Tibial artery (tissue), 4 donors: ENCODE data around the gene BAG5.

Experiments
- DNase-seq, 2 donors: peaks; one replicate each; pipeline ENCODE4 v3.0.0-alpha.2; 2019
- H3K27ac ChIP-seq, 2 donors: fragments of 200-600 bp; sonication (generic) in 1 of 2; 1 replicate in 1 of 2; 2 replicates in 1 of 2; pipeline ENCODE4 v1.5.1; 2018 to 2019; ENCODE audit warnings: mild to moderate bottlenecking in 1 of 2
- H3K27me3 ChIP-seq, 2 donors: fragments of 200-600 bp; sonication (generic) in 1 of 2; one replicate each; pipeline versions ENCODE4 v1.5.1 to v1.6.0; 2016 to 2019
- H3K36me3 ChIP-seq, 3 donors: fragments of 200-600 bp; sonication (generic) in 2 of 3; one replicate each; pipeline ENCODE4 v1.5.1; 2016 to 2019; ENCODE audit warnings: mild to moderate bottlenecking in 2 of 3
- H3K4me1 ChIP-seq, 4 donors: fragments of 200-600 bp; sonication (generic) in 2 of 4; 1 replicate in 3 of 4; 2 replicates in 1 of 4; pipeline ENCODE4 v1.5.1; 2016 to 2019
- H3K4me3 ChIP-seq, 2 donors: fragments of 200-600 bp; sonication (generic) in 1 of 2; 1 replicate in 1 of 2; 2 replicates in 1 of 2; pipeline ENCODE4 v1.5.1; 2018 to 2019; ENCODE audit warnings: mild to moderate bottlenecking in 2 of 2
- H3K9me3 ChIP-seq, 3 donors: fragments of 200-600 bp; sonication (generic) in 1 of 3; one replicate each; pipeline ENCODE4 v1.5.1; 2016 to 2019
- CTCF ChIP-seq, 2 experiments: fragments of 200-600 bp in 1 of 2; fragments of 450-650 bp in 1 of 2; IDR thresholded peaks; one replicate each; pipeline ENCODE4 v1.5.1; 2017 to 2019; ENCODE audit warnings: antibody characterized with exemption in 2 of 2, mild to moderate bottlenecking in 1 of 2, moderate library complexity in 1 of 2
- intact Hi-C: fragments of 100-400 bp; cut with DNase I; formaldehyde crosslinking; loops from one replicate; pipeline ENCODE4 v1.15.0; 2023; ENCODE audit warnings: low total_unique reads

The BAG5 gene

GRCh38 chr14:103584326-103584915 is 22.0 kb upstream of the BAG5 start:
- TF ChIP-seq CTCF (IDR thresholded peaks at IDR 0.05): no peak
- H3K27ac ChIP-seq: no peak overlapping the region
- peaks cover 16 to 48% (median 27%) of the 10 kb centered on the region in 3 donors for H3K36me3 ChIP-seq
- no peak for DNase-seq
- H3K4me3 ChIP-seq: no peak overlapping the region
- no peaks in the 10 kb centered on the region for H3K9me3 ChIP-seq
- H3K27me3 ChIP-seq: no peaks in the 10 kb centered on the region
- H3K4me1 ChIP-seq: no peaks in the 10 kb centered on the region
- intact Hi-C loops: no loop called here

DNA sequence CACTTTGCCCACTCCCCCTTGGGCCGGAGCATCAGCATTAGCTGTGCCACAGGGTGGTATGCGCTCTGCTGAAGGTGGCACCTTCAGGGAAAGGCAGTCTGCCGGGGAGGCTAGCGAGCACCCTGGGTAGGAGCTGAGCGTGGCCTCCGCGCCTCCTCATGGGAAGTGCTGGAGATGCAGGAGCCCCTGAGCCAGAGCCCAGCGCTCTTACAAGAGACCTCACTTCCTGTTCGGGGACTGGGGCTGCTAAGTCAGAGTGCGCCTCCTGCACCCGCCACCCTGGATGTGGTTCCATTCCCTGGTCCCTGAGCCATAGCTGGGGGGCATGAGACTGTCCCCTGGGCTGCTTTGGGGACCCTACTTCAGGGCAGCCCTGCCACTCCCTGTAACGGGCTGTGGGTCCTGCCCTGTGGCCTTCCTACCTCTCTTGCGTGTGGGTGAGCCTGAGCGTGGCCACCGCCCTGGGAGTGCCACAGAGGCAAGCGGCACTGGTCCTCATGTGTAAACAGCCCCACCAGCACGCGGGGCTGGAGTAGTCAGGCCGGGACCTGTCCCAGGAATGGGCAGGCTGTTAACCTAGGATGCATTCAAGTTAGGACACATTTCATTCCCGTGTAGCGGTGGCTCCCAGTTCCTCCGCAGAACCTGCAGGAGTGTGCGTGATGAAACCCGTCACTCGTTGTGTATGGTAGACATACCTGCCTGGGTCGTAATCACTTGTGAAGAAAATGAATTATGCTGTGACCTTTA is 19.7 kb upstream of the BAG5 start:
- Histone ChIP-seq H3K9me3 (no peaks in the 10 kb centered on the region), H3K4me3 (no peak overlapping the region), H3K36me3 (peaks cover 16 to 50% (median 21%) of the 10 kb centered on the region in 3 donors), H3K4me1 (peaks cover 0 to 2% (median 1%) of the 10 kb centered on the region in 4 donors), H3K27me3 (no peaks in the 10 kb centered on the region), H3K27ac (no peak overlapping the region)
- no peak for DNase-seq
- TF ChIP-seq CTCF (IDR thresholded peaks at IDR 0.05): no peak
- intact Hi-C loops: no loop called here

DNA sequence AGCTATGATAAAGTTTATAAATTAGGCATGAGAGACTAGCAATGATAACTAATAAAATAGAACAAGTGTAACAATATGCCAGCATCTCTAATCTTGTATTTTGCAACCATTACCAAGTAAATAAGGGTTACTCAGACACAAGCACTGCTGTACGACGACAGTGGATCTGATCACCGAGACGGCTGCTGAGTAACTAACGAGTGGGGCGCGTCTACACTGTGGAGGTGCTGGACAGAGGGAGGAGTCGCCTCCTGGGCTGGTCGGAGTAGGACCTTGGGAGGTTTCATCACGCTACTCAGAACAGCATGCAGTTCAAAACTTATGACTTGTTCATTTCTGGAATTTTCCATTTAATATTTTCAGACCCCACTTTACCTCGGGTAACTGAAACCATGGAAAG is 18.7 kb upstream of the BAG5 start:
- Histone ChIP-seq H3K9me3 (no peaks in the 10 kb centered on the region), H3K4me3 (no peak overlapping the region), H3K4me1 (peaks cover 0 to 11% (median 10%) of the 10 kb centered on the region in 4 donors), H3K27ac (no peak overlapping the region), H3K36me3 (peaks cover 16 to 50% (median 21%) of the 10 kb centered on the region in 3 donors), H3K27me3 (no peaks in the 10 kb centered on the region)
- no peak for TF ChIP-seq CTCF (IDR thresholded peaks at IDR 0.05)
- DNase-seq: no peak
- intact Hi-C loops: no loop called here

DNA sequence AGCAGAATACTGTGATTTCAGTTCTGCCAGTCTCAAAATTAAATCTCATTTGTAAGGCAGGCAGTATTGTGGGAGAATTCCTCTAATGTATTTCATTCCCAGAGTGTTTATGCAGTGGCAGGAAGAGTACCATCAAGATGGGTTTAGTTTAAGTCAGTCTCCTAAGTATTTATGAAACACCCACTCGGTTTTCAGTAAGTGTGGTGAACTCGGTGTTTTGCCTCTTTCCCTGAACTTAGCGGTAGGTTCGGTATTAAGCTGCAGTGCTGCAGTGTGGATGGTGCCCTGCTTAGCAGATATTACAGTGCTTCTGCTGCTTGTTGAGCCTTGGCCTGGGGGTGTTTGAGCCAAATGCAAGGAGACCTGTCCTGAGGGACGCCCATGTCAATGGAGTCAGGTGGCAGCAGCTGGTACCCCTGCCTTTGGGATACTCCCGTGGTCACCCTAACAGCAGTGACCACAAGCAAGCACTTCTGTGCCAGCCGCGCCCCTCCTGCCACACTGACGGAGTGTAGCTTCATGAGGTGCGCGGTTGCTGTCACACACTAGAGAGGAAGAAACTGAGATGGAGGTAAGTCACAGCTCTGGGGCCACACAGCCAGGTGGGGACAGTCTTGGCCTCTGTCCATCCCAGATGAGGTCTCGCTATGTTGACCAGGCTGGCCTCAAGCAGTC is 16.1 kb upstream of the BAG5 start:
- H3K27ac ChIP-seq: no peak overlapping the region
- H3K27me3 ChIP-seq: no peaks in the 10 kb centered on the region
- no peaks in the 10 kb centered on the region for H3K9me3 ChIP-seq
- no peak overlapping the region for H3K4me3 ChIP-seq
- no peak for TF ChIP-seq CTCF (IDR thresholded peaks at IDR 0.05)
- H3K36me3 ChIP-seq: peaks cover 26 to 59% (median 34%) of the 10 kb centered on the region in 3 donors
- intact Hi-C loops: loop anchor here (5.0 kb wide), 1 partner anchor 334 kb away; no protein-coding TSS in a partner anchor
- DNase-seq: no peak
- H3K4me1 ChIP-seq: peaks cover 0 to 20% (median 18%) of the 10 kb centered on the region in 4 donors

- Histone ChIP-seq H3K9me3 (no peaks in the 10 kb centered on the region), H3K36me3 (peaks cover 17 to 61% (median 37%) of the 10 kb centered on the region in 3 donors), H3K4me3 (no peak overlapping the region), H3K27me3 (no peaks in the 10 kb centered on the region), H3K27ac (peak overlapping the region; percentile 53 to 76), H3K4me1 (peaks cover 0 to 20% (median 18%) of the 10 kb centered on the region in 4 donors)
- TF ChIP-seq CTCF (IDR thresholded peaks at IDR 0.05): no peak
- peak; percentile 92 to 94 for DNase-seq
- intact Hi-C loops: loop anchor here (5.0 kb wide), 1 partner anchor 336 kb away; no protein-coding TSS in a partner anchor
Measured at GRCh38 chr14:103576371-103577024, 14.0 kb upstream of the BAG5 start.
